ENCODE results near the gene PPT1.

DNA sequence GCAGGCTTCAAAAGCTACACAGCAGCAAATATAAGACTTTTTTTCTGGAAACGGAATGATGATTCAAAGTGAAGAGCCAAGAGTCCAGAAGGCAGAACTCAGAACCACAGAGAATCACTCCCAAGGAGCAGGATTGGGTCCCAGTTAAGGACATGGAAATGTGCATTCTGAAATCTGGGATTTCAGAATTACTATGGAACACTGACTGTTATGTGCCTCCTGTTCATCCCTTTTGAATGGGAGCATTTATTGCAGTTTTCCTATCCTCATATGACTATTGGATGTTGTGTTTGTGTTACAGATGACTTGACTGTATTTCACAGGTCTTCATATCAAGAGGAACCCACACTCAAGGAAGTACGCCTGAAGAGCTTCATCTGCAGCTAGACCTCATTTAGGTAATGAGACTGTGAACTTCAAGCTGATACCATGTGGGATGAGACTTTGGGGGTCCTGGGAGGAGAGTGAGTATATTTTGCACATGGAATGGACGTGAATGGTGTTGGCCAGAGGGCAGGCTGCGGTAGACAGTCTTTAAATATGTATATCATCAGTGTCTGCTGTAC, 73.6 kb downstream of the PPT1 start:
- TF ChIP-seq POLR2A (IDR thresholded peaks at IDR 0.05) (no peak), POLR2AphosphoS5 (IDR thresholded peaks at IDR 0.05) (no peak)
